ENCODE data around the gene SLC6A8. TPM values are rescaled to one million over a fixed set of nuclear protein-coding genes. Genes with fewer than 3 reads are reported as not detected.
"Not testable (repeated sequence)": the region's sequence is repeated elsewhere in the genome, so short reads cannot be mapped to it uniquely, and the experiment has no call there.

SLC6A8 gene
- total and polyA plus RNA-seq, 2 donors (not counting 3 experiments of a cell fraction or from before 2014, with no cell fraction given), result 22.7 to 23.6 TPM

DNA sequence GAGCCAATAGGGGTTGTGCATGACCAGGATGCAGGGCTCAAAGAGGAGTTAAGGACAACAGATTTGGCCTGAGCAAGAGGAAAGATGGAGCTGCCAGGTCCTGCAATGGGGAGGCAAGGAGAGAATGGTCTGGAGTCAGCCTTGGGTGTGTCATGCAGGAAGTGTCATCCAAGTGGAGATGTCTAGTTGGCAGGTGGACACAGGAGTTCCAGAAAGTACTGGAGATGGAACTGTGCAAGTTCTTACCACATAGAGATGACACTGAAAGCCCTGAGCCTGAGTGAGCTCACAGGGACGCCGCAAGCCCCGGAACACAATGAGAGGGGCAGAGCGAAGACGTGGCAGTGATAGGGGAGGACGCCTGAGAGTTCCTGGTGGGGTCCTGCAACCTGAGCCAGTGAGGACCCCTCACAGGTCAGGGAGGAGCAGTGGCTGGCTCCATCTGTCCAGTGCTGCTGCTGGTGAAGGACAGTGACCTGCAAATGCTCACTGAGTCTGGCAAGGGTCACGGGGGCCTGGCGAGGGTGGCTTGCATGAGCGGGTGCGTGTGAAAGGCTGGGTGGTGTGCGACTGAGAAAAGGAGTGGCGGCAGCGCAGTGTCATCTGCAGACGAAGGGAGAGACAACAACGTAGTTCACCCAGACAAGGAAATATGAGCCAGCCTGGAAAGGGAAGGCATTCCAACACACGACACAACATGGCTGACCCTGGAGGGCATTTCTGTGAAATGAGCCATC, 9.4 kb downstream of the SLC6A8 start:
- H3K27ac ChIP-seq (ENCODE audit: insufficient read depth, low read depth, low read length); H3K9me1 ChIP-seq (replicated peaks; ENCODE audit: control insufficient read depth, extremely low read depth, insufficient read depth, low read length); H2AFZ ChIP-seq (ENCODE audit: low read depth, low read length); H3K79me2 ChIP-seq (ENCODE audit: control insufficient read depth, insufficient read depth, low read length); H3K4me1 ChIP-seq (ENCODE audit: control insufficient read depth, extremely low read depth, insufficient read depth, low read length); CTCF ChIA-PET; H3K36me3 ChIP-seq (ENCODE audit: control insufficient read depth in 2 of 2, extremely low read depth in 1 of 2, insufficient read depth in 2 of 2, low read length in 2 of 2); H3K27me3 ChIP-seq (ENCODE audit: control insufficient read depth in 2 of 2, insufficient read depth in 2 of 2, low read length in 2 of 2); intact Hi-C loops (cut with micrococcal nuclease); FAIRE-seq; POLR2A ChIA-PET; H3K4me2 ChIP-seq (ENCODE audit: insufficient read depth, low read length); DNase-seq (ENCODE audit: low read depth, low spot score); H3K9ac ChIP-seq (replicated peaks; ENCODE audit: extremely low read depth, insufficient read depth, low read length); dilution Hi-C loops (cut with MboI; ENCODE audit: extremely low pct_ligation_motif_present, low sequenced_read_pairs); H3K9me3 ChIP-seq (replicated peaks; ENCODE audit: control insufficient read depth, insufficient read depth, low read length); H4K20me1 ChIP-seq (replicated peaks; ENCODE audit: control insufficient read depth, extremely low read depth, insufficient read depth, low read length); BruUV-seq (replicated peaks); H3K4me3 ChIP-seq (replicated peaks in 1 of 3; ENCODE audit: insufficient read depth in 1 of 3, low read depth in 1 of 3, low read length in 3 of 3): not testable (repeated sequence)

DNA sequence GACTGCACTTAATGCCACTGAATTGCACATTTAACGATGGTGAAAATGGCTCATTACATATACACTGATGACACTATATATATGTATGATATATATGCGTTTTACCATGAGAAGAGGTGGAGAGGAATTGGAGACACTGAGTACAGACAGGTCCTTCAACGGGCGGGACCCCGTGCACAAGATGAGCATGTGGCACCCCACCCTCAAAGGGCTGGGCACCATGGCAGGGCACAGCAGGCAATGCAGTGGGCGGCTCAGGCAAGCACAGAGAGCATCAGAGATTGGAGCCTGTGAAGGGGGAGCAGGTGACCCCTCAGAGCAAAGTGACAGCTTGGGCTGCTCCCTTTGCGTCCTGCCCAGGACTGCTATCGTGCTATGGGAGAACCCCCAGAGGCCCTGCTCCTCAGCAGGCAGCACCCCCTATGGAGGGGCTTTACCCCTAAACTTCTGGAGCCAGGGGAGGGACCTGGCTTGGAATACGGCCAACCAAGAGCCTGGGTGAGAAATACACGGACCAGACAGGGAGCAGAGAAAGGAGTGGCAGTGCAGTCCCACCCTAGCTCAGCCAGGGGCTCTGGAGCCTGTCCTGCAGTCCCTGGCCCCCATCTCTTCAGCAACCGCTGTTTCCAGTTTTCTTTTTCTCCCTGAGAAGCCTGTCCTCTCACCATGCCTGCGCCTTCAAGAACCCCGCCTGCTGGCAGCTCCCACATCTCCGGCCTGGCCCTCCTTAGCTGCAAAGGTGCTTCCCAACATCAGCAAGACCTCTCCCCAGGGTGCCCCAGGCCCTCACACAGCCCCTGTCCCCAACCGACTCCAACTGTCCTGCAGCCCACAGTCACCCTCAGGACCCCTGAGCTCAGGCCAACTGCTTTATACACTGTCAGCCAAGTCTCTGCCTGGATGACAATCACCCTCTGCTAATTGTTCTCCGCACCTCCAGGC, 10.5 kb downstream of the SLC6A8 start:
- no peak for FAIRE-seq
- Histone ChIP-seq H3K9me1 (replicated peaks; ENCODE audit: control insufficient read depth, extremely low read depth, insufficient read depth, low read length) (no peaks in the 10 kb centered on the region), H3K9ac (replicated peaks; ENCODE audit: extremely low read depth, insufficient read depth, low read length) (no peak overlapping the region), H3K36me3 (ENCODE audit: control insufficient read depth in 2 of 2, extremely low read depth in 1 of 2, insufficient read depth in 2 of 2, low read length in 2 of 2) (peaks cover 0 to 10% of the 10 kb centered on the region in 2 experiments), H3K4me3 (replicated peaks in 1 of 3; ENCODE audit: insufficient read depth in 1 of 3, low read depth in 1 of 3, low read length in 3 of 3) (no peak overlapping the region), H2AFZ (ENCODE audit: low read depth, low read length) (no peak overlapping the region), H3K27me3 (ENCODE audit: control insufficient read depth in 2 of 2, insufficient read depth in 2 of 2, low read length in 2 of 2) (no peaks in the 10 kb centered on the region), H3K4me1 (ENCODE audit: control insufficient read depth, extremely low read depth, insufficient read depth, low read length) (peaks cover 8% of the 10 kb centered on the region), H3K9me3 (replicated peaks; ENCODE audit: control insufficient read depth, insufficient read depth, low read length) (no peaks in the 10 kb centered on the region), H3K79me2 (ENCODE audit: control insufficient read depth, insufficient read depth, low read length) (no peaks in the 10 kb centered on the region), H4K20me1 (replicated peaks; ENCODE audit: control insufficient read depth, extremely low read depth, insufficient read depth, low read length) (no peaks in the 10 kb centered on the region), H3K4me2 (ENCODE audit: insufficient read depth, low read length) (no peak overlapping the region), H3K27ac (ENCODE audit: insufficient read depth, low read depth, low read length) (no peak overlapping the region)
- ChIA-PET POLR2A (no interaction called here), CTCF (interaction anchor here (1.1 to 1.2 kb wide), 2 partner anchors 10 to 159 kb away, joined by 3 to 4 read pairs; no protein-coding TSS in a partner anchor)
- intact Hi-C loops (cut with micrococcal nuclease) (no loop called here), dilution Hi-C loops (cut with MboI; ENCODE audit: extremely low pct_ligation_motif_present, low sequenced_read_pairs) (no loop called here)
- TF ChIP-seq, protein P1, sequence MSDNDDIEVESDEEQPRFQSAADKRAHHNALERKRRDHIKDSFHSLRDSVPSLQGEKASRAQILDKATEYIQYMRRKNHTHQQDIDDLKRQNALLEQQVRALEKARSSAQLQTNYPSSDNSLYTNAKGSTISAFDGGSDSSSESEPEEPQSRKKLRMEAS (IDR thresholded peaks at IDR 0.05; ENCODE audit: insufficient read depth, insufficient read length), result no peak
- TF ChIP-seq FOS (IDR thresholded peaks at IDR 0.05; ENCODE audit: borderline replicate concordance, insufficient read depth, low read length) (no peak), GATA2 (IDR thresholded peaks at IDR 0.05; ENCODE audit: insufficient read depth, insufficient read length, low read depth, low read length) (no peak), JUN (IDR thresholded peaks at IDR 0.05; ENCODE audit: borderline replicate concordance, insufficient read depth, insufficient read length, low read depth) (no peak), MYC (IDR thresholded peaks at IDR 0.05; ENCODE audit: low read depth, low read length) (no peak), EZH2 (IDR thresholded peaks at IDR 0.05; ENCODE audit: borderline replicate concordance, low read depth, low read length, severe bottlenecking) (no peak), POLR2A (IDR thresholded peaks at IDR 0.05; ENCODE audit: low read depth, low read length) (no peak), POLR2AphosphoS5 (IDR thresholded peaks at IDR 0.05; ENCODE audit: insufficient read depth, low read depth, low read length) (no peak)
- TF ChIP-seq, protein P2, sequence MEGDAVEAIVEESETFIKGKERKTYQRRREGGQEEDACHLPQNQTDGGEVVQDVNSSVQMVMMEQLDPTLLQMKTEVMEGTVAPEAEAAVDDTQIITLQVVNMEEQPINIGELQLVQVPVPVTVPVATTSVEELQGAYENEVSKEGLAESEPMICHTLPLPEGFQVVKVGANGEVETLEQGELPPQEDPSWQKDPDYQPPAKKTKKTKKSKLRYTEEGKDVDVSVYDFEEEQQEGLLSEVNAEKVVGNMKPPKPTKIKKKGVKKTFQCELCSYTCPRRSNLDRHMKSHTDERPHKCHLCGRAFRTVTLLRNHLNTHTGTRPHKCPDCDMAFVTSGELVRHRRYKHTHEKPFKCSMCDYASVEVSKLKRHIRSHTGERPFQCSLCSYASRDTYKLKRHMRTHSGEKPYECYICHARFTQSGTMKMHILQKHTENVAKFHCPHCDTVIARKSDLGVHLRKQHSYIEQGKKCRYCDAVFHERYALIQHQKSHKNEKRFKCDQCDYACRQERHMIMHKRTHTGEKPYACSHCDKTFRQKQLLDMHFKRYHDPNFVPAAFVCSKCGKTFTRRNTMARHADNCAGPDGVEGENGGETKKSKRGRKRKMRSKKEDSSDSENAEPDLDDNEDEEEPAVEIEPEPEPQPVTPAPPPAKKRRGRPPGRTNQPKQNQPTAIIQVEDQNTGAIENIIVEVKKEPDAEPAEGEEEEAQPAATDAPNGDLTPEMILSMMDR (IDR thresholded peaks at IDR 0.05; ENCODE audit: extremely low read depth in 1 of 2, insufficient read depth in 1 of 2, low read depth in 1 of 2, low read length in 2 of 2), result no peak
- DNase-seq (ENCODE audit: low read depth, low spot score), result no peak
- no TSS peak for BruUV-seq (replicated peaks)
